HepG2 (cell line): ENCODE measurements around the gene ATXN1L. TPM values are rescaled to one million over a fixed set of nuclear protein-coding genes. Genes with fewer than 3 reads are reported as not detected.

ENCODE experiments used
- GABPA ChIP-seq, 2 experiments: IDR thresholded peaks; 2 replicates each; pipeline ENCODE4 v1.6.1; 2011 to 2016; ENCODE audit warnings: low read depth in 2 of 2, low read length in 1 of 2, missing biosample characterization in 1 of 2, missing genetic modification characterization in 1 of 2
- HOMEZ ChIP-seq: IDR thresholded peaks from 2 replicates; pipeline ENCODE4 v1.6.1; 2016; ENCODE audit warnings: low read depth
- KIAA2018 ChIP-seq: sonication (generic); formaldehyde crosslinking; IDR thresholded peaks from 2 replicates; pipeline ENCODE4 v1.5.0; 2020; ENCODE audit warnings: mild to moderate bottlenecking, missing genetic modification reagents, borderline replicate concordance
- MBNL3 ChIP-seq: fragments of 250-450 bp; sonication (Bioruptor Pico); conservative IDR thresholded peaks from 2 replicates; pipeline ENCODE4 v1.8.0; 2022; ENCODE audit warnings: mild to moderate bottlenecking, inconsistent platforms
- XBP1 ChIP-seq: sonication (generic); formaldehyde crosslinking; IDR thresholded peaks from 2 replicates; pipeline ENCODE4 v1.5.0; 2020; ENCODE audit warnings: missing genetic modification reagents
- ZNF703 ChIP-seq: sonication (generic); formaldehyde crosslinking; IDR thresholded peaks from 2 replicates; pipeline ENCODE4 v1.5.1; 2020; ENCODE audit warnings: missing genetic modification reagents, mild to moderate bottlenecking, moderate library complexity, borderline replicate concordance
- polyA plus RNA-seq, 8 experiments: library from polyadenylated mRNA; depleted of rRNA in 3 of 8; stranded (reverse) in 7 of 8; unstranded in 1 of 8; fragments of >200 nt; fragmentation: Illumina TruSeq in 4 of 8; extraction: Trizol in 4 of 8; gene quantifications; 2 replicates each; pipeline versions ENCODE4 v1.2.1 to v1.2.3, GENCODE V29; 2011 to 2016; ENCODE audit warnings: low read depth in 4 of 8, missing spikeins in 1 of 8, mixed read lengths in 1 of 8; ENCODE audit not compliant: insufficient read depth in 1 of 8
- total RNA-seq, 5 experiments: library from RNA; depleted of rRNA; stranded (reverse); fragments of >200 nt; fragmentation: Illumina TruSeq; extraction: Trizol; gene quantifications; 2 replicates each; pipeline ENCODE4 v1.2.3, GENCODE V29; 2016; ENCODE audit warnings: low read depth in 1 of 5

ATXN1L gene
- total and polyA plus RNA-seq, 2 of the 13 experiments (the other 11 are each of a cell fraction or from before 2014, with no cell fraction given), result 20.0 to 22.4 TPM

GRCh38 chr16:71889147-71889546, 43.4 kb downstream of the ATXN1L start (continued):
- TF ChIP-seq KIAA2018 (no peak), MBNL3 (CRISPR knock-in tag) (no peak), XBP1 (no peak), GABPA (IDR thresholded peaks at IDR 0.05; ENCODE audit: low read depth, low read length) (no peak), GABPA (CRISPR knock-in tag; IDR thresholded peaks at IDR 0.05; ENCODE audit: low read depth) (no peak), HOMEZ (CRISPR knock-in tag) (no peak), ZNF703 (CRISPR knock-in tag) (no peak)
